GM23338 (cell line): ENCODE results near the gene CYP27A1. TPM values are rescaled to one million over a fixed set of nuclear protein-coding genes. Genes with fewer than 3 reads are reported as not detected.

ENCODE experiments used
- ATAC-seq: fragments of 200-7000 bp; cut with Tn5 transposase; 3 replicates; pipeline ENCODE4 v1.9.1; 2020
- DNase-seq: peaks from one replicate; pipeline ENCODE4 v3.0.0-alpha.2; 2015; ENCODE audit warnings: low spot score
- H2AFZ ChIP-seq: fragments of 200-600 bp; sonication (generic); 2 replicates; pipeline ENCODE4 v1.8.0; 2016; ENCODE audit warnings: antibody characterized with exemption, mild to moderate bottlenecking, moderate library complexity
- H3F3A ChIP-seq: fragments of 200-600 bp; sonication (generic); replicated peaks from 2 replicates; pipeline ENCODE4 v1.8.0; 2017; ENCODE audit warnings: antibody characterized with exemption, mixed run types, low read depth
- H3K27ac ChIP-seq: fragments of 200-600 bp; sonication (generic); 2 replicates; pipeline ENCODE4 v1.6.1; 2016; ENCODE audit warnings: low read depth
- H3K27me3 ChIP-seq: fragments of 200-600 bp; sonication (generic); 2 replicates; pipeline ENCODE4 v1.8.0; 2016; ENCODE audit warnings: mild to moderate bottlenecking, mixed run types, moderate library complexity; ENCODE audit not compliant: insufficient read depth
- H3K36me3 ChIP-seq: fragments of 200-600 bp; sonication (generic); 2 replicates; pipeline ENCODE4 v1.8.0; 2016; ENCODE audit warnings: mild to moderate bottlenecking; ENCODE audit not compliant: insufficient read depth
- H3K4me1 ChIP-seq: fragments of 200-600 bp; sonication (generic); 2 replicates; pipeline ENCODE4 v1.8.0; 2016; ENCODE audit warnings: mild to moderate bottlenecking, moderate library complexity; ENCODE audit not compliant: insufficient read depth
- H3K4me2 ChIP-seq: fragments of 200-600 bp; sonication (generic); 2 replicates; pipeline ENCODE4 v1.7.1; 2017; ENCODE audit warnings: mixed run types
- H3K4me3 ChIP-seq: fragments of 200-600 bp; sonication (generic); 2 replicates; pipeline ENCODE4 v1.6.1; 2016; ENCODE audit warnings: mixed run types
- H3K79me2 ChIP-seq: fragments of 200-600 bp; sonication (generic); replicated peaks from 2 replicates; pipeline ENCODE4 v1.8.0; 2017; ENCODE audit warnings: mild to moderate bottlenecking; ENCODE audit not compliant: insufficient read depth
- H3K9me2 ChIP-seq: fragments of 200-600 bp; sonication (generic); 2 replicates; pipeline ENCODE4 v1.8.0; 2017; ENCODE audit not compliant: insufficient read depth
- H4K20me1 ChIP-seq: fragments of 200-600 bp; sonication (generic); replicated peaks from 2 replicates; pipeline ENCODE4 v1.8.0; 2017; ENCODE audit warnings: mild to moderate bottlenecking; ENCODE audit not compliant: insufficient read depth
- H3K27ac Mint-ChIP-seq: 2 replicates; pipeline ENCODE4 v1.8.0; 2020; ENCODE audit warnings: inconsistent platforms, mild to moderate bottlenecking, moderate library complexity, mixed read lengths
- H3K27me3 Mint-ChIP-seq: 3 replicates; pipeline ENCODE4 v1.8.0; 2022; ENCODE audit warnings: low read depth, mild to moderate bottlenecking, moderate library complexity, mixed read lengths, inconsistent platforms; ENCODE audit not compliant: insufficient read depth, poor library complexity
- H3K36me3 Mint-ChIP-seq: 3 replicates; pipeline ENCODE4 v1.8.0; 2021; ENCODE audit warnings: low read depth, mild to moderate bottlenecking, inconsistent platforms, moderate library complexity, mixed read lengths
- H3K4me1 Mint-ChIP-seq: 3 replicates; pipeline ENCODE4 v1.8.0; 2020; ENCODE audit warnings: mild to moderate bottlenecking, inconsistent platforms, mixed read lengths
- H3K4me3 Mint-ChIP-seq: 3 replicates; pipeline ENCODE4 v1.8.0; 2021; ENCODE audit warnings: moderate library complexity, mild to moderate bottlenecking, inconsistent platforms, mixed read lengths
- H3K9me3 Mint-ChIP-seq: 3 replicates; pipeline ENCODE4 v1.8.0; 2020; ENCODE audit warnings: moderate library complexity, mild to moderate bottlenecking, inconsistent platforms, mixed read lengths
- EZH2phosphoT487 ChIP-seq: fragments of 200-600 bp; sonication (generic); IDR thresholded peaks from one replicate; pipeline ENCODE4 v1.8.1; 2018; ENCODE audit warnings: antibody characterized with exemption; ENCODE audit not compliant: unreplicated experiment
- JUNB ChIP-seq: IDR thresholded peaks from one replicate; pipeline ENCODE4 v1.6.1; 2016; ENCODE audit warnings: antibody characterized with exemption; ENCODE audit not compliant: unreplicated experiment
- NANOG ChIP-seq: IDR thresholded peaks from 2 replicates; pipeline ENCODE4 v1.6.1; 2016; ENCODE audit warnings: antibody characterized with exemption, borderline replicate concordance
- POLR2AphosphoS5 ChIP-seq: IDR thresholded peaks from 2 replicates; pipeline ENCODE4 v1.6.1; 2016; ENCODE audit warnings: antibody characterized with exemption, low read depth
- STAT1 ChIP-seq: IDR thresholded peaks from one replicate; pipeline ENCODE4 v1.6.1; 2016; ENCODE audit warnings: antibody characterized with exemption; ENCODE audit not compliant: unreplicated experiment
- ZNF114 ChIP-seq: fragments of 250-450 bp; sonication (Bioruptor Pico); IDR thresholded peaks from 2 replicates; pipeline ENCODE4 v1.5.0; 2020; ENCODE audit warnings: mild to moderate bottlenecking, moderate library complexity
- ZNF331 ChIP-seq: fragments of 250-450 bp; sonication (Bioruptor Pico); IDR thresholded peaks from 2 replicates; pipeline ENCODE4 v1.5.0; 2020; ENCODE audit warnings: low read depth, mild to moderate bottlenecking, moderate library complexity
- polyA plus RNA-seq: library from polyadenylated mRNA; unstranded; fragments of >200 nt; fragmentation: Nextera tagmentation; extraction: Ambion mirVana; gene quantifications from 2 replicates; pipeline ENCODE4 v1.2.1, GENCODE V29; 2016
- total RNA-seq: library from RNA; depleted of rRNA; stranded (reverse); fragments of >200 nt; shearing (Covaris generic); gene quantifications from 2 replicates; pipeline ENCODE4 v1.2.3, GENCODE V29; 2014
- TF ChIP-seq, protein P1 (sequence below): IDR thresholded peaks from 2 replicates; pipeline ENCODE4 v1.6.1; 2016; ENCODE audit warnings: antibody characterized with exemption
- TF ChIP-seq, protein P2 (sequence below), 2 experiments: fragments of 200-600 bp in 1 of 2; sonication (generic) in 1 of 2; conservative IDR thresholded peaks; 2 replicates each; pipeline versions ENCODE4 v1.5.1 to v1.6.1; 2016 to 2017; ENCODE audit warnings: antibody characterized with exemption in 2 of 2, low read depth in 2 of 2, mild to moderate bottlenecking in 2 of 2, moderate library complexity in 1 of 2

Gene CYP27A1
- total and polyA plus RNA-seq, 2 experiments from 2014 or later = 2.2 to 6.9 TPM

DNA sequence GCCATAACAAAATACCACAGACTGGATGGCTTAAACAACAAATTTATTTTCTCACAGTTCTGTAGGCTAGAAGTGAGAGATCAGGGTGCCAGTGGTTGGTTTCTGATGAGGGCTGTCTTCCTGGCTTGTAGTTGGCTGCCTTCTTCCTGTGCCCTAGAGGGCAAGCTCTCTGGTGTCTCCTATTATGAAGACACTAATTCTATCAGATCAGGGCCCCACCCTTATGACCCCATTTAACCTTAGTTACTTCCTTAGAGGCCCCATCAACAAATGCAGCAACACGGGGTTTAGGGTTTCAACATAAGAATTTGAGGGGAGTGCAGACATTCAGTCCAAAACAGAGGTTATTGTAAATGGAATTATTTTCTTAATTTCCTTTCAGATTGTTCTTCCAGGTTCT is 22.9 kb downstream of the CYP27A1 start:
- no peak overlapping the region for H3K4me3 Mint-ChIP-seq
- H3K4me3 ChIP-seq = no peak overlapping the region
- H3K27me3 Mint-ChIP-seq = peaks cover 2% of the 10 kb centered on the region
- H3F3A ChIP-seq = no peaks in the 10 kb centered on the region
- no peak overlapping the region for H2AFZ ChIP-seq
- H3K27ac Mint-ChIP-seq = no peak overlapping the region
- H3K4me1 ChIP-seq = peaks cover 20% of the 10 kb centered on the region
- H3K4me2 ChIP-seq = no peak overlapping the region
- DNase-seq (no peak), ATAC-seq (no peak)
- H4K20me1 ChIP-seq = no peaks in the 10 kb centered on the region
- H3K27ac ChIP-seq = no peak overlapping the region
- H3K9me2 ChIP-seq = no peaks in the 10 kb centered on the region
- H3K36me3 ChIP-seq = peaks cover 7% of the 10 kb centered on the region; the same call in 1 of the 2 replicates
- peaks cover 14% of the 10 kb centered on the region for H3K9me3 Mint-ChIP-seq
- no peaks in the 10 kb centered on the region for H3K27me3 ChIP-seq
- H3K79me2 ChIP-seq = no peaks in the 10 kb centered on the region
- no peak for TF ChIP-seq POLR2AphosphoS5
- TF ChIP-seq, protein P1, sequence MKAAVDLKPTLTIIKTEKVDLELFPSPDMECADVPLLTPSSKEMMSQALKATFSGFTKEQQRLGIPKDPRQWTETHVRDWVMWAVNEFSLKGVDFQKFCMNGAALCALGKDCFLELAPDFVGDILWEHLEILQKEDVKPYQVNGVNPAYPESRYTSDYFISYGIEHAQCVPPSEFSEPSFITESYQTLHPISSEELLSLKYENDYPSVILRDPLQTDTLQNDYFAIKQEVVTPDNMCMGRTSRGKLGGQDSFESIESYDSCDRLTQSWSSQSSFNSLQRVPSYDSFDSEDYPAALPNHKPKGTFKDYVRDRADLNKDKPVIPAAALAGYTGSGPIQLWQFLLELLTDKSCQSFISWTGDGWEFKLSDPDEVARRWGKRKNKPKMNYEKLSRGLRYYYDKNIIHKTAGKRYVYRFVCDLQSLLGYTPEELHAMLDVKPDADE = no peak
- TF ChIP-seq JUNB = no peak
- peaks cover 13% of the 10 kb centered on the region; the same call in 2 of the 3 replicates for H3K36me3 Mint-ChIP-seq
- peaks cover 21% of the 10 kb centered on the region for H3K4me1 Mint-ChIP-seq

DNA sequence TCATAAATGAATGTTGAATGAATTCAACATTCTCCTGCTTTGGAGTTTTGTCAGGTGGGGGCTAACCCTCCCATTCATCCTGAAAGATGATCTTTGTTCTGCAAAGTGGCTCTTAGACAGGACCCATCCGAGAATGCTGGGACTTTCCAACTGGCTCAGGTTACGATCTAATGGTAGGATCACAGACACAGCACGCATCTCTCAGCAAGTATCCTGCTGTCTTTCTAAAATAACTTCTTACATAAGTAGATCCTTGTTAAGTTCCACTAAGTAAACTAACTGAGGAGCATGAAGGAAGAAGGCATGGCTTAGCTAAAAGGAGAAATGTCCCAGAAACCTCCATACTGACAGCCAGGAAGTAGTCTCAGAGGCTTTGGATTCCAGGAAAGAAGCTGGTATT is 23.7 kb downstream of the CYP27A1 start:
- H3K79me2 ChIP-seq = no peaks in the 10 kb centered on the region
- Mint-ChIP-seq H3K27me3 (peaks cover 2% of the 10 kb centered on the region), H3K4me3 (peak overlapping the region; percentile 32; the same call in 1 of the 3 replicates), H3K27ac (no peak overlapping the region), H3K4me1 (peaks cover 18% of the 10 kb centered on the region), H3K36me3 (peaks cover 13% of the 10 kb centered on the region; the same call in 2 of the 3 replicates), H3K9me3 (peaks cover 14% of the 10 kb centered on the region)
- no peak overlapping the region for H2AFZ ChIP-seq
- H4K20me1 ChIP-seq = no peaks in the 10 kb centered on the region
- TF ChIP-seq POLR2AphosphoS5 (no peak), EZH2phosphoT487 (no peak), NANOG (no peak), STAT1 (no peak), ZNF114 (no peak)
- peaks cover 7% of the 10 kb centered on the region; the same call in 1 of the 2 replicates for H3K36me3 ChIP-seq
- no peaks in the 10 kb centered on the region for H3K9me2 ChIP-seq
- H3K27me3 ChIP-seq = no peaks in the 10 kb centered on the region
- H3K4me2 ChIP-seq = no peak overlapping the region
- H3K27ac ChIP-seq = peak overlapping the region; percentile 0; the same call in 1 of the 2 replicates
- DNase-seq = peak; percentile 53
- H3K4me3 ChIP-seq = no peak overlapping the region
- H3K4me1 ChIP-seq = peaks cover 17% of the 10 kb centered on the region; the same call in 1 of the 2 replicates
- no peaks in the 10 kb centered on the region for H3F3A ChIP-seq
- peak; percentile 91 for ATAC-seq

DNA sequence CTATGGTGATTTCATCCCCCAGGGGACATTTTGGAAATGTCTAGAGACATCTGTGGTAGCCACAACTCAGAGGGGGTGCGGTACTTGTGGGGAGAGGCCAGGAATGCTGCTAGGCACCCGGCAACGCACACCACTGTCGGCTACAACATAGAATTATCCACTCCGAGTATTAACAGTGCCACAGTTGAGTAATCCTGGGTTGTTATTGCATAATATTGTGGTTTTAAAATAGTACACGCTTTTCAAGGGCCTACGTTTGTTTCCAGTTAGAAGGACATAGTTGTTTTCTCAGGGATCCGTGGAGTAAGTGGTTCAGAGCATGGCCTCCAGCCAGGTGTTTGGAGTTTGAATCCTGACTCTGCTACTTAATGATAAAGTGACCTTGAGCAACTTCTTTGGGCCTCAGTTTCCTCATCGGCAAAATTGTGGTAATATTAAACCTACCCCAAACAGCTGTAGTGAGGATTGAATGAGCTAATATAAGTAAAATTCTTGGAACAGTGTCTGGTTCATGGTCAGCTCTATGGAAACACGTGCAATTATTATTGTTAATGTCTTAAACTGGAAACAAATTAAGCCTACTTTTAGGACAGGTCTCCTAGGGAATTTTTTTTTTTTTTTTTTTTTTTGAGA is 24.5 kb downstream of the CYP27A1 start:
- Mint-ChIP-seq H3K27me3 (peaks cover 2% of the 10 kb centered on the region), H3K4me1 (peaks cover 18% of the 10 kb centered on the region), H3K9me3 (peaks cover 14% of the 10 kb centered on the region), H3K36me3 (peaks cover 13% of the 10 kb centered on the region; the same call in 2 of the 3 replicates), H3K27ac (peak overlapping the region; percentile 90), H3K4me3 (no peak overlapping the region; the same call in 2 of the 3 replicates)
- DNase-seq (peak; percentile 29), ATAC-seq (peak; percentile 66)
- H3F3A ChIP-seq = no peaks in the 10 kb centered on the region
- H4K20me1 ChIP-seq = no peaks in the 10 kb centered on the region
- H3K4me1 ChIP-seq = peaks cover 17% of the 10 kb centered on the region; the same call in 1 of the 2 replicates
- 0 out of 2 replicates have a peak overlapping the region, but pooled peaks have one; percentile 8 for H3K4me2 ChIP-seq
- H3K36me3 ChIP-seq = peaks cover 7% of the 10 kb centered on the region; the same call in 1 of the 2 replicates
- peak overlapping the region; percentile 60; the same call in 1 of the 2 replicates for H2AFZ ChIP-seq
- H3K79me2 ChIP-seq = no peaks in the 10 kb centered on the region
- no peak overlapping the region for H3K4me3 ChIP-seq
- H3K9me2 ChIP-seq = no peaks in the 10 kb centered on the region
- H3K27ac ChIP-seq = 0 out of 2 replicates have a peak overlapping the region, but pooled peaks have one; percentile 0
- H3K27me3 ChIP-seq = no peaks in the 10 kb centered on the region
- TF ChIP-seq ZNF331 (CRISPR knock-in tag) (no peak), ZNF114 (no peak), JUNB (no peak), NANOG (no peak)
- TF ChIP-seq, protein P1 = no peak
- TF ChIP-seq, protein P2, sequence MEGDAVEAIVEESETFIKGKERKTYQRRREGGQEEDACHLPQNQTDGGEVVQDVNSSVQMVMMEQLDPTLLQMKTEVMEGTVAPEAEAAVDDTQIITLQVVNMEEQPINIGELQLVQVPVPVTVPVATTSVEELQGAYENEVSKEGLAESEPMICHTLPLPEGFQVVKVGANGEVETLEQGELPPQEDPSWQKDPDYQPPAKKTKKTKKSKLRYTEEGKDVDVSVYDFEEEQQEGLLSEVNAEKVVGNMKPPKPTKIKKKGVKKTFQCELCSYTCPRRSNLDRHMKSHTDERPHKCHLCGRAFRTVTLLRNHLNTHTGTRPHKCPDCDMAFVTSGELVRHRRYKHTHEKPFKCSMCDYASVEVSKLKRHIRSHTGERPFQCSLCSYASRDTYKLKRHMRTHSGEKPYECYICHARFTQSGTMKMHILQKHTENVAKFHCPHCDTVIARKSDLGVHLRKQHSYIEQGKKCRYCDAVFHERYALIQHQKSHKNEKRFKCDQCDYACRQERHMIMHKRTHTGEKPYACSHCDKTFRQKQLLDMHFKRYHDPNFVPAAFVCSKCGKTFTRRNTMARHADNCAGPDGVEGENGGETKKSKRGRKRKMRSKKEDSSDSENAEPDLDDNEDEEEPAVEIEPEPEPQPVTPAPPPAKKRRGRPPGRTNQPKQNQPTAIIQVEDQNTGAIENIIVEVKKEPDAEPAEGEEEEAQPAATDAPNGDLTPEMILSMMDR (conservative IDR thresholded peaks at IDR 0.05; ENCODE audit: low read depth in 2 of 2) = no peak
